ENCODE measurements around the gene CLEC18B. TPM values are rescaled to one million over a fixed set of nuclear protein-coding genes. Genes with fewer than 3 reads are reported as not detected.

Gene CLEC18B
- total RNA-seq, 4 donors from 2014 or later, result 0.69 TPM; not detected in 3

DNA sequence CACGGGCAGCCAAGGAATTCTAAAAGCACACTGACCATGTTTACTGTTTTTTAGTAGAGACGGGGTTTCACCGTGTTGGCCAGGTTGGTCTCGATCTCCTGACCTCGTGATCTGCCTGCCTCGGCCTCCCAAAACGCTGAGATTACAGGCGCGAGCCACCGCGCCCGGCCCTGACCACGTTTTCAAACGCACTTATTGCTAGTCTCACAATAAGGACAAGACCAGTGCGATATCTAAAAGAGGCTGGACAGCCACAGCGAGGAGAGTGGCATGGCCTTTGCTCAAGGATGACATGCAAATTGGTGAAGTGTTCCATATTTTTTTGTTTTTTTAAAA is 35.0 kb upstream of the CLEC18B start:
- H3K36me3 ChIP-seq, result no peaks in the 10 kb centered on the region
- intact Hi-C loops (cut with DNase I; ENCODE audit: low total_unique reads), result no loop called here
- no peak for DNase-seq

GRCh38 chr16:74455619-74456289 is 34.5 kb upstream of the CLEC18B start:
- Histone ChIP-seq H3K36me3 (no peaks in the 10 kb centered on the region), H3K27ac (no peak overlapping the region), H3K27me3 (no peaks in the 10 kb centered on the region), H3K4me3 (no peak overlapping the region), H3K4me1 (no peaks in the 10 kb centered on the region), H3K9me3 (no peaks in the 10 kb centered on the region)
- TF ChIP-seq CTCF (IDR thresholded peaks at IDR 0.05) (no peak), POLR2A (IDR thresholded peaks at IDR 0.05) (no peak)
- DNase-seq, result no peak
- intact Hi-C loops (cut with DNase I; ENCODE audit: low total_unique reads), result no loop called here

More for the DNA sequence above, 35.0 kb upstream of the CLEC18B start:
- TF ChIP-seq POLR2A (IDR thresholded peaks at IDR 0.05) (no peak), CTCF (IDR thresholded peaks at IDR 0.05) (no peak)
- Histone ChIP-seq H3K4me1 (no peaks in the 10 kb centered on the region), H3K4me3 (no peak overlapping the region), H3K9me3 (no peaks in the 10 kb centered on the region), H3K27me3 (no peaks in the 10 kb centered on the region), H3K27ac (no peak overlapping the region)

GRCh38 chr16:74455213-74455612 is 33.9 kb upstream of the CLEC18B start:
- Histone ChIP-seq H3K9me3 (no peaks in the 10 kb centered on the region), H3K36me3 (no peaks in the 10 kb centered on the region), H3K4me3 (no peak overlapping the region), H3K27me3 (no peaks in the 10 kb centered on the region), H3K4me1 (no peaks in the 10 kb centered on the region), H3K27ac (no peak overlapping the region)
- intact Hi-C loops (cut with DNase I; ENCODE audit: low total_unique reads), result no loop called here
- DNase-seq, result no peak
- TF ChIP-seq POLR2A (IDR thresholded peaks at IDR 0.05), result no peak
- TF ChIP-seq CTCF (IDR thresholded peaks at IDR 0.05), result no peak

DNA sequence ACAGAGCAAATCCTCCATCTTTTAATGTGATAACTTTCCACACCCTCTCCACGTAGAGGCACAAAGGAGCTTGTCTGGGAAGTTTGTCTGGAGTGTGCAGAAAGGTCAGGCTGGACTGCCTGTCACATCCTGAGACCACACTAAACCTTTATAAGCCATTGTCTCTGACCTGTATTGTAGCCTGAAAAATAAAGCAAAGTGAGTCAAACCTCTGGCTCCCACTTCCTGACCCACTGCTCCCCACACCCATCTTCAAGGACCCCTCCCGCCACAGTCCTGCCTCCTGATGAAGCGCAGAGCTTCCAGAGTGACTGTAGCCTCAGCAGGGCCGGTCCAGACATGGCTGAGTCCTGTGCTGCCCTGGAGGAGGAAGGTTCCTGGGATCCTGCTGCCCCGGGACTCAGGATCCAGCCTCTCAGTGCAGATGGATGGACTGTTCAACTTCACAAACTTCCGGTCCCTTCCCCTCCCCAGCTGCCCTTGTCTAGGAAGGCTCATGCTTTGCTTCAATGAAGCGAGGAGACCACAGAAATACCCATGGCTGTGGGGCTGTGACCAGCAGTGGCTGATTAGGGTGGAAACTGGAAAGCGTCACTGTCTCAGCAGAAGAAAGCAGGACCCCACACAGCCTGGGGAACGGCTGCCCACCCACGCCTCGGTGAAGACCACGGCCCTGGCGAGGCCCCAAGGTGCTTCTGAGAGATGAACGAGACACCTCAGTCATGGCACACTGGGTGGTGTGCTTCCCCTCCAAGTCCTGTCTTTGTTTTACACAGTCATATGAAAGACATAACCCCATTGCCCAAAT is 30.9 kb upstream of the CLEC18B start:
- Histone ChIP-seq H3K9me3 (no peaks in the 10 kb centered on the region), H3K4me3 (no peak overlapping the region), H3K4me1 (peaks cover 0 to 3% of the 10 kb centered on the region in 2 donors), H3K36me3 (no peaks in the 10 kb centered on the region), H3K27me3 (no peaks in the 10 kb centered on the region), H3K27ac (no peak overlapping the region)
- TF ChIP-seq POLR2A (IDR thresholded peaks at IDR 0.05) (no peak), CTCF (IDR thresholded peaks at IDR 0.05) (no peak)
- no peak for DNase-seq
- intact Hi-C loops (cut with DNase I; ENCODE audit: low total_unique reads), result no loop called here
